ENCODE results near the gene NUDT22. TPM values are rescaled to one million over a fixed set of nuclear protein-coding genes. Genes with fewer than 3 reads are reported as not detected.
A peak's percentile ranks its signal among the peaks of the same experiment; 100 is the strongest.

NUDT22 gene, protein sequence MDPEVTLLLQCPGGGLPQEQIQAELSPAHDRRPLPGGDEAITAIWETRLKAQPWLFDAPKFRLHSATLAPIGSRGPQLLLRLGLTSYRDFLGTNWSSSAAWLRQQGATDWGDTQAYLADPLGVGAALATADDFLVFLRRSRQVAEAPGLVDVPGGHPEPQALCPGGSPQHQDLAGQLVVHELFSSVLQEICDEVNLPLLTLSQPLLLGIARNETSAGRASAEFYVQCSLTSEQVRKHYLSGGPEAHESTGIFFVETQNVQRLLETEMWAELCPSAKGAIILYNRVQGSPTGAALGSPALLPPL
- total RNA-seq: 10 to 100 TPM; 78.6 to 92.9 TPM

DNA sequence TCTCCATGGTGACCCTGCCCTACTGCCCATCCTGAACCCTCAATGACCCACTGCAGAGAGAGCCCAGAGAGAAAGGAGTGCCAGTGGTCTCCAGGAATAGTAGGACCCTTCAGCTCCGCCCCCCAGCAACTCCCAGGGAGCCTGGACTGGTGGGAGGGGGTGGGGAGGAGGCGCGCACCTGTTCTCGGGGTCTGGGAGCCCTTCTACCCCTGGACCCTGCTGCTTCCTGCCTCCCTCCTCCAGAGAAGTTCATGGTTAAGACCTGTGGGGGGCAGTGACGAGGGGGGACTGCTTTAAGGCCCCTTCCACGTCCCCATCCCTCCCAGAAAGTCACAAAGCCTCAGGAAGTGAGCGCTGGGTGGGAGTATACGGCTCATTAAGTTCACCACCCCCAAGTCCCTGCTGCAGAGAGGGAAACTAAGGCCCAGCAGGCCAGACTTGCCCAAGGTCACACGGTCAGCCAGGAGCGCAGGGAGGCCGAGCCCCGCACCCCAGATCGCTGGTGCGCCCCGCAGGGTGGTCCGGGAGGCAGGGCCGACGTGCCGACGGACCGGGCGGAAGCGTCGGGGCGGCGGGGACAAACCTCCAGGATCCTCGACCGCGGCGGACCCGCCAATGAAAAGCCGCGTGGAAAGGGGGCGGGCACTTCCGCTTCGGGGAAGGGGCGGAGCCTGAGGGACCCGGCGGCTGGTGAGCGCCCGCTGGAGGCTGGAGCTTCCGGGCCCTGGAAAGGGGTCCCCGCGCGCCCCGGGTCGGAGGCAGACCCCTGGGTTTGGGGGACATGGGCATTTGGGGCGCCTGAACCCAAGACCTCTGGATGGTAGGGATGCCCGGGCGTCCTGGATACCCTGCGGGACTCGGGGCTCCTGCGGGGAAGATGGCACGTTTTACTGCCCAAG is at the start of gene NUDT22, which contains the start of gene TRPT1:
NUDT22 (plus strand) TSS at position 667 of the 899 bp plus-strand sequence. CDS start 379 bp downstream, outside the sequence.
TRPT1 (minus strand) TSS at position 579 of the 899 bp plus-strand sequence; CDS start at position 253, 326 bp downstream.
- DNase-seq (peak; percentile 94 to 98), ATAC-seq (replicated peaks in 1 of 2) (peak; percentile 69 to 76)
- peaks cover 40% of the 10 kb centered on the region for H3K4me1 Mint-ChIP-seq (ENCODE audit: low read depth)
- peak within 1 kb of the TSS; percentile 89 to 92 for H3K4me3 Mint-ChIP-seq
- no peaks in the 10 kb centered on the region for H3K27me3 Mint-ChIP-seq (ENCODE audit: low read depth)
- peak within 1 kb of the TSS; percentile 84 for H3K27ac Mint-ChIP-seq
- H3K36me3 Mint-ChIP-seq (ENCODE audit: insufficient read depth in 2 of 2): peaks cover 0 to 1% of the 10 kb centered on the region in 2 donors
- no peaks in the 10 kb centered on the region for H3K9me3 Mint-ChIP-seq

DNA sequence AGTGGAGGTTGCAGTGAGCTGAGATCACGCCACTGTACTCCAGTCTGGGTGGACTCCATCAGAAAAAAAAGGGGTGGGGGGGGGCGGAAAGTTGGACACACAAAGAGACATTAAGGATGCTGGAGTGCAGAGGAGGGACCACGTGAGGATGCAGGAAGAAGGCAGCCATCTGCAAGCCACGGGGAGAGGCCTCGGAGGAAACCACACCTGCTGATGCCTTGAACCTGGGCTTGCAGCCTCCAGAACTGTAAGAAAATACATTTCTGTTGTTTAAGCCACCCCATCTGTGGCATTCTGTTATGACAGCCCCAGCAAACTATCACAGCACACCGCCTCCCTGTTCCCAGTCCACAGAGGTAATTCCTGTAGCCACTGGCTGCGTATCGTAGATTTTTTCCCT is 49.3 kb upstream of the NUDT22 start:
- peaks cover 4 to 5% of the 10 kb centered on the region in 2 donors for H3K36me3 Mint-ChIP-seq (ENCODE audit: insufficient read depth in 2 of 2)
- H3K27me3 Mint-ChIP-seq (ENCODE audit: low read depth): no peaks in the 10 kb centered on the region
- H3K27ac Mint-ChIP-seq: no peak overlapping the region
- no peak for ATAC-seq (replicated peaks in 1 of 2)
- H3K9me3 Mint-ChIP-seq: peaks cover 4% of the 10 kb centered on the region in 2 donors
- DNase-seq: no peak
- H3K4me3 Mint-ChIP-seq: no peak overlapping the region
- peaks cover 30% of the 10 kb centered on the region for H3K4me1 Mint-ChIP-seq (ENCODE audit: low read depth)

DNA sequence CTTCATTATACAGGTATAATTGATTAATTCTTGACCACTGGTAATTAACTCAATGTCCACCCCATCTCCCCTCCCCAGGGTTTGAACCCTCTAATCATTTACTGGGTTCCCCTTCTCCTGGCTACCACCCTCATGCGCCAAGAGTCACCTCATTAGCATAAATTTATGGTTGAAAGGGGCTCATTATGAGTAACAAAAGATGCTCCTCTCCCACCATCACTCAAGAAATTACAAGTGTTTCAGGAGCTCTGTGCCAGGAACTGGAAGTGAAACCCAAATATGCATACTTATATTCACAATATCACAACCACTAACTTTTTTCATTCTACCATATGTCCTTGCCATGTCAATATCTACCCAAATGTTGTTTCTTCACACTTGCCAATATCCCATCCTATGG is 47.9 kb upstream of the NUDT22 start:
- DNase-seq (no peak), ATAC-seq (replicated peaks in 1 of 2) (peak; percentile 32 to 62)
- Mint-ChIP-seq H3K27me3 (ENCODE audit: low read depth) (no peaks in the 10 kb centered on the region), H3K9me3 (peaks cover 4% of the 10 kb centered on the region in 2 donors), H3K27ac (no peak overlapping the region), H3K36me3 (ENCODE audit: insufficient read depth in 2 of 2) (peaks cover 4 to 5% of the 10 kb centered on the region in 2 donors), H3K4me3 (no peak overlapping the region), H3K4me1 (ENCODE audit: low read depth) (peaks cover 39% of the 10 kb centered on the region)

DNA sequence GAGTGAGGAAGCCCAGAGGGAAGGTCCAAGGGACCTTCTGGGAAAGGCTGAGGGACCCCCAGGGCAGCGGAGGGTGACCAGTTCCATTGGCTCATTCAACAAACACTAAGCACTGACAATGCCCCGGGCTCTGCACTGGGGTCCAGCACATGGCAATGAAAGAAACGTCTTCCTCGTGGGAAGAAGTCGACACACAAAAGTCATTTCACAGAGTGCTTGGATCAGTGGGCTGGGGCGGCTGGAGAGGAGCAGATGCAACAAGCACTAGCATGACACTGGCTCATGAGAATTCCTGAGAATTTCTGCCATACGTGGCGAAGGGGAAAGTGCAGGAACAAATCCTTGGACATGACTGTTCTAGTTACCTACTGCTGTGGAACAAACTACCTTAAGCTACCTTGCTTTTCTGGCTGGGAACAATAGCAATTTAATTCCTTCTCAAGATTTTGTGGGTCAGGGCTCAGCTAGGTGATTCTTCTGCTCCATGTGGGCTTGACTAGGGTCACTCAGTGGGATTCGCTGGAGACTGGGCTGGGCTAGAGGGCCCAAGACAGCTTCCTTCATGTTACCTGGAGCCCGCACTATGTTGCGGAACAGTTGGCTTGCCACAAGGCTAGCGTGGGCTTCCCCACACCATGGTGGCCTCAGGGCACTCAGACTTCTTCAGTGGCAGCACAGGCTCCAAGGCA is 47.0 kb upstream of the NUDT22 start:
- Mint-ChIP-seq H3K4me3 (no peak overlapping the region), H3K36me3 (ENCODE audit: insufficient read depth in 2 of 2) (peaks cover 2 to 3% of the 10 kb centered on the region in 2 donors), H3K4me1 (ENCODE audit: low read depth) (peaks cover 48% of the 10 kb centered on the region), H3K27me3 (ENCODE audit: low read depth) (no peaks in the 10 kb centered on the region), H3K27ac (no peak overlapping the region), H3K9me3 (peaks cover 2% of the 10 kb centered on the region in 2 donors)
- no peak for ATAC-seq (replicated peaks in 1 of 2)
- DNase-seq: no peak

DNA sequence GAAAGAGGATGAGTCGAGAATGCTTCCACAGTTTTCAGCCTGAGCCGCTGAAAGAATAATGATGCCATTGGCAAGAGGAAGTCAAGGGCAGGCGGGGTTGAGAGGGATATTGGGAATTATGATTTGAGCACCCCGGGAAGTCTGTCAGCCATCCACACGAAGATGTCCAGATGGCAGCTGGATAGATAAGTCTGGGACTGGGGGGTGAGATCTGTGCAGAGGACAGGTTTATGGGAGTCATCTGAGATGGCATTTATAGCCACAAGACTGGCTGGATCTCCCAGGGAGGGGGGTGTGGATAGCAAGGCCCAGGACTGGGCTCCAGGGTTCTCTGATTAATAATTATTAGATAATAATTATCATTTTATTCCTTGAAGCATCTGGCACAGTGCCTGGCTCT is 45.2 kb upstream of the NUDT22 start:
- ATAC-seq (replicated peaks in 1 of 2): no peak
- H3K36me3 Mint-ChIP-seq (ENCODE audit: insufficient read depth in 2 of 2): peaks cover under 1 to 1% of the 10 kb centered on the region in 2 donors
- no peak overlapping the region for H3K4me3 Mint-ChIP-seq
- H3K9me3 Mint-ChIP-seq: no peaks in the 10 kb centered on the region
- no peaks in the 10 kb centered on the region for H3K27me3 Mint-ChIP-seq (ENCODE audit: low read depth)
- DNase-seq: no peak
- H3K27ac Mint-ChIP-seq: no peak overlapping the region
- H3K4me1 Mint-ChIP-seq (ENCODE audit: low read depth): peaks cover 58% of the 10 kb centered on the region

DNA sequence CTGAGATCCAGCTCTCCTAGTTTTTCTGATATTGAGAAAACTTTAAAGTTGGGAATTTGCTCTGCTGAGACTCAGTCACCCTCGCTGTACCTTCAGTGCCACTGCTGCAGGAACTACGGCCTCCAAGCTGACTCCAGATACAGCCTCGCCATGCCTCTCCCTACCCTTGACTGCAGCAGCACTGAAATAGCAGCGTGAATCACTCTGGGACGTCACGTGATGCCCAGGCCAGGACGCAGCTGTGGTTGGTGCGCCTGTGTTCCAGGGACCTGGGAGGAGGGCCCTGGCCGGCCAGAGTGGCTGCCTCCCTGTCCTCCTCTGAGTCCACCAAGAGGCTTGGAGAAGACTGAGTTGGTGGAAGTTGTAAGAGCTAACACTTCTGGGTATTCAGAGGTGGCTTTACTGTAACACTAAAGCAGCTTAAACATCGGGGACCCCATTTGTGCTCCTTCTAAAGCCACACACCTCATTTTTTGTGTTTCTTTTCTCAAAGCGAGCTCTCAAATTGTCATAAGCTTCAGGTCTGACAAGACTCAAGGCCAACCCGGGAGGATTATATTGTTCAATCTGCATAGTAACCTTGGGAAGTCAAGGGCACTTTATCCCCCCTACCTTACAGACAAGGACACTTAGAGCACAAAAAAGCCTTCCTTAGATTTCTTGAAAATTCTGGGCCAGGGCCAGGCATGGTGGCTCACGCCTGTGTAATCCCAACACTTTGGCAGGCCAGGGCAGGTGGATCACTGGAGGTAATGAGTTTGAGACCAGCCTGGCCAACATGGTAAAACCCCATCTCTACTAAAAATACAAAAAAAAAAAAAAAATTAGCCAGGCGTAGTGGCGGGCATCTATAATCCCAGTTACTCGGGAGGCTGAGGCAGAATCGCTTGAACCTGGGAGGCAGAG is 44.3 kb upstream of the NUDT22 start:
- H3K4me3 Mint-ChIP-seq: peak overlapping the region; percentile 15 to 57
- peaks cover 58% of the 10 kb centered on the region for H3K4me1 Mint-ChIP-seq (ENCODE audit: low read depth)
- peaks cover 2 to 3% of the 10 kb centered on the region in 2 donors for H3K36me3 Mint-ChIP-seq (ENCODE audit: insufficient read depth in 2 of 2)
- DNase-seq (peak; percentile 53 to 69), ATAC-seq (replicated peaks in 1 of 2) (no peak)
- H3K27me3 Mint-ChIP-seq (ENCODE audit: low read depth): no peaks in the 10 kb centered on the region
- no peaks in the 10 kb centered on the region for H3K9me3 Mint-ChIP-seq
- H3K27ac Mint-ChIP-seq: no peak overlapping the region

DNA sequence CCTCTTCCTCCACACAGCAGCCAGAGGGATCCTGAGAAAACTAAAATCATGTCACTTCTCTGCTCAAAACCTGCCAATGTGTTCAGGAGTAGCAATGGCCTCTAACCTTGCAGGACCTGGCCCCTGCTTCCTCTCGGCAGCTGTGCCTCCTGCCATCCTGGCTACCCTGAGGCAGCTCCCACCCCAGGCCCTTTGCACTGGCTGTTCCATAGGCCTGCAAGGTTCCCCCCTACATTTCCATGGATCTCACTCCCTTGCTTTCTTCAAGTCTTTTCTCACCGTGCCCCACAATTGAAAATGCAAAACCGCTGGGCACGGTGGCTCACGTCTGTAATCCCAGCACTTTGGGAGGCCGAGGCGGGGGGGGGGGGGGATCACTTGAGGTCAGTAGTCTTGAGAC is 42.2 kb upstream of the NUDT22 start:
- DNase-seq: no peak
- peak overlapping the region; percentile 93 for H3K27ac Mint-ChIP-seq
- H3K4me3 Mint-ChIP-seq: peak overlapping the region; percentile 43 to 94

DNA sequence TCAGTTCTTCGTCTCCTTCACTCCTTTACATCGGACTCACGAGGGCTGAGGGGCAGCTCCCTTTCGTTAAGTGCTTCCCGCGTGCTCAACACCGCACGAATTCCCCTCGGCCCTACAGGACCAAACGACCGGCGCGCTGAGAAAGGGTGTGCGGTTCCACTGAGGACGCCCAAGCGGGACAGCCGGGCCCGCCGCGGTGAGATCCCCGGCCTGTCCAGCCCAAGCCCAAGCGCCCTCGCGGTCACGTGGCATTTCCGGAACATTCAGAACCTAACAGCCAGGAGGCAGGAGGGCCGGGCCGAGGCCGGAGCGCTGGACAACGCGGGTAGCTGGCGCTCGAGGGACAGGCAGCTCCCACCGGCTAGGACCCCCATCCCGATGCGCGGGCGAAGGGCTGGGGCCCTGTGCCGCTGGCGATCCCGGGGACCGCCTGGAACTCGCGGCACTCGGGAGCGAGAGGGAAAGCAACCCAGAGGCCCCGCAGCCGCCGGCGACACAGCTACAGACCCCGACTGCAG is 40.8 kb upstream of the NUDT22 start:
- Mint-ChIP-seq H3K4me1 (ENCODE audit: low read depth) (peaks cover 56% of the 10 kb centered on the region), H3K9me3 (no peaks in the 10 kb centered on the region), H3K27ac (peak overlapping the region; percentile 93), H3K27me3 (ENCODE audit: low read depth) (no peaks in the 10 kb centered on the region), H3K36me3 (ENCODE audit: insufficient read depth in 2 of 2) (peaks cover 3 to 4% of the 10 kb centered on the region in 2 donors), H3K4me3 (peak overlapping the region; percentile 85 to 94)
- ATAC-seq (replicated peaks in 1 of 2) (peak in 1 of 2 donors; percentile 4), DNase-seq (no peak)

More for the DNA sequence above, 42.2 kb upstream of the NUDT22 start:
- Mint-ChIP-seq H3K4me1 (ENCODE audit: low read depth) (peaks cover 50% of the 10 kb centered on the region), H3K9me3 (no peaks in the 10 kb centered on the region), H3K36me3 (ENCODE audit: insufficient read depth in 2 of 2) (peaks cover 3 to 4% of the 10 kb centered on the region in 2 donors), H3K27me3 (ENCODE audit: low read depth) (no peaks in the 10 kb centered on the region)
- ATAC-seq (replicated peaks in 1 of 2): no peak

DNA sequence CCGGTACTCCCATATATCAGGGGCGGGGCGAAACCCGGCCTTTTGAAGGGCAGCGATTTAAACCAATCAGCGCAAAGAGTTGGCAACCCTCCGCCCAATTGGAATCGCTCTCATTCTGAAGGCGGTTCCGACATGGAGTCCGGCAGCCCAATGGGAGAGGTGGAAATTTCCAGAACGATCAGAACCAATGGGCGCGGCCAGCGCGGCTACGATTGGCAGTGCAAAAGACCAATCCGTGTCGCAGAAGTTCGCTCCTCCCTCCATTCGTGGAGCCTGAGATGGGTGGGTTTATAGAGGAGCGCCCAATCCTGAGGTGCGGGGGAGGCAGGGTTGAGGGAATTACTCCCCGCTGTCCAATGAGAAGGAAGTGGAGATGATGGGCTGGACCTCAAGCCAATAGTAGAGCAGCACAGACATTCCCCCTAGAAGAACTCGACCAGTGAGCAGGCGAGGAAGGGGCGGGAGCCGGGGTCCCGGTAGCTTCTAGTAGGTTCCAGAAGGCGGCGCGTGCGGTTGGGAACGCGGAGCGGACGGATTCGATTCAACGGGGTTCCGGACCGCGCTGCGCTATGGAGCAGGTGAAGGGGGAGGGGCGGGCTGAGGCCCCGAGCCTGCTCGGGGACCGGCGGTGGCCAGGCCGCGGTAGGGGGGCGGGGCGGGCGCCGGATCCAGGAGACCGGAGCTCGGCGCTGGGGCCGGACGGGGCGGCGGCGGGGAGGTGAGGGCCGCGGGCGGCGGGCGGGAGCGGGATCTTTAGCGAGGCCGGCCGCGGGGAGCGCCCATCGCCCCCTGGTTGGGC is 40.2 kb upstream of the NUDT22 start, which contains the start of gene STIP1:
STIP1 (plus strand) TSS at position 479 of the 799 bp plus-strand sequence; CDS start at position 570, 91 bp downstream.
- H3K4me1 Mint-ChIP-seq (ENCODE audit: low read depth): peaks cover 58% of the 10 kb centered on the region
- peak; percentile 97 to 99 for DNase-seq
- no peaks in the 10 kb centered on the region for H3K9me3 Mint-ChIP-seq
- H3K4me3 Mint-ChIP-seq: peak within 1 kb of the TSS; percentile 85 to 94
- H3K27ac Mint-ChIP-seq: peak within 1 kb of the TSS; percentile 93
- peak; percentile 85 to 88 for ATAC-seq (replicated peaks in 1 of 2)
- no peaks in the 10 kb centered on the region for H3K27me3 Mint-ChIP-seq (ENCODE audit: low read depth)
- peaks cover 3 to 6% of the 10 kb centered on the region in 2 donors for H3K36me3 Mint-ChIP-seq (ENCODE audit: insufficient read depth in 2 of 2)

DNA sequence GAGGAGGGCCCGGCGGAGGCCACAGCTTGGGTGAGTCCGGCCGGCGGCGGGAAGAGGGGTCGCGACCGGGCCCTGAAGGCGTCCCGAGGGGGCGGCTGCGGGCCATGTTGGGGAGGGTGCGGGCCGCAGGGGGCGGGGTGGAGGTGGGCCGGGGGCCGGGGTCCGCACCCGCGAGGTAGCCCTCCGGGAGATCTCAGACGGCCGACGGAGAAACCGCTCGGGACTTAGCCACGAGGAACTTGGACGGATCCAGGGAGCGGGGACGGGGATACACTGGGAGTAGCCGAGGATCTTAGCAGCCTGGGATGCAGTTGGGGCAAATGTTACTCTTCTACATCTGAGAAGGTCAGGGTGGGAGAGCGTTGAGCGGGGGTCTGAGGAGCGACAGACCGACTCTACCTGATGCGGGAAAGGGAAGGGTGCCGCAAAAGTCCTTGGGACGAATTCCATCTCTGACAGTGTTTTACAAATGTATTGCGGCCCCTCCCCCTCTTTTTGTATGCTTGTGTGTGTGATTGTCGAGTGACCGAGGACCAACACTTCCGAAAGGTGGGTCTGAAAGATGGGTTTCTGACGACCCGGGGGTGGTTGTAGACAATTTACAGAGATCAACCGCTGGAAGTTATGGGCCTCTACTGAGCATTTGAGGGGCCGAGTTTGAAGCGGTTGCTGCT is 39.4 kb upstream of the NUDT22 start:
- DNase-seq: peak; percentile 56 to 69
- Mint-ChIP-seq H3K36me3 (ENCODE audit: insufficient read depth in 2 of 2) (peaks cover 3 to 10% of the 10 kb centered on the region in 2 donors), H3K4me1 (ENCODE audit: low read depth) (peaks cover 53% of the 10 kb centered on the region), H3K9me3 (no peaks in the 10 kb centered on the region), H3K27ac (no peak overlapping the region), H3K27me3 (ENCODE audit: low read depth) (no peaks in the 10 kb centered on the region), H3K4me3 (no peak overlapping the region)
- no peak for ATAC-seq (replicated peaks in 1 of 2)

DNA sequence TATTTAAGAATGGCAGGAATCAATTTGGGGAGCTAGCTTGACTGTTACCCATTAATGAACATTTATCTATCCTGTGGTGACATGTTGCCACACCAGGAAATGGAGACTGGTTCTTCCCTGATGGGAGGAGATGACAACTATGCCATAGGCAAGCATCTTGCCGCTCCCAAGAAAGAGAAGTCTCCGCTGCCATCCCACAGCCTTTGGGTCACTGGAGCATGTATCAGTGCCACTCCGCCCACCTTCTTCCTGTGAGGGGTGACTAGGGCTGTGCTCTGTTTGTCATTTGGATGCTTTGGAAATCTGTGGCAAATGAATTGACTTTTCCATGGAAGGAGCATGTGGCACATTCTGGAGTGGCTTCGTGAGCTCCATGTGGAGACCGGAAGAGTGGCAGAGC is 33.6 kb upstream of the NUDT22 start:
- DNase-seq (no peak), ATAC-seq (replicated peaks in 1 of 2) (no peak)
- Mint-ChIP-seq H3K4me3 (no peak overlapping the region), H3K4me1 (ENCODE audit: low read depth) (peaks cover 30% of the 10 kb centered on the region), H3K27ac (no peak overlapping the region), H3K9me3 (no peaks in the 10 kb centered on the region), H3K36me3 (ENCODE audit: insufficient read depth in 2 of 2) (peaks cover 15 to 38% of the 10 kb centered on the region in 2 donors), H3K27me3 (ENCODE audit: low read depth) (no peaks in the 10 kb centered on the region)
